ENCODE results near the gene MAP2K7. TPM values are rescaled to one million over a fixed set of nuclear protein-coding genes. Genes with fewer than 3 reads are reported as not detected.

Gene MAP2K7
- total RNA-seq, 6 experiments from 2014 or later = 9.7 to 22.1 (median 15.6) TPM

DNA sequence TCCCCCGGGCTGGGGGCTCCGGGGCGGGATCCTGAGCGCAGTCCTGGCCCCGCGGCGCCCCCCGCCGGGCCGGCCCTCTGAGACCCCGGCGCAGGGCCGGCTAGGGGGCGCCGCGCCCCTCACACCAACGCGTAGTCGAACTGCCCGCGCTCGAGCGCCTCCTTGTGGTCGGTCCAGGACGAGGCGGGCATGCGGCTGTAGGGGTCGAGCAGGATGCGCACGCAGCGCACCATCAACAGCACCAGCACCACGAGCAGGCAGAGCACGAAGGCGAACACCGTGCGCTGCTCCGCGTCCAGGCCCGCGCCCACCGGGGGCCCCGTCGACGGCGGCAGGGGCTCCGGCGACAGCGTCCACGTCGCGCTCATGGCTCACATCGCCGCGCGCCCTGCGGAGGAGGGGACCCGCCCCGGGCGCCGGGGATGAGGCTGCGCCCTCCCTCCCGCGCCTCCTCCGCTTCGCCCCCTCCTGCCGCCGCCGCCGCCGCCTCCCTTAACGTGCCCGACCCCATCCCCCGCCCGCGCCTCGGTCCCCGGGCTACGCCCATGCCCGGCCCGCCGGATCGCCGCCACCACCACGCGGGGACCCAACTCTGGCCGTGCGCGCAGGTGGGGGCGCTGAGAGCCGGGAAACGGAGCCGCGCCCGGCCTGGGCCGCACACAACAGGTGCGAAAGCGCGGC, 21.6 kb downstream of the MAP2K7 start:
- ATAC-seq = no peak
- Histone ChIP-seq H3K4me1 (peaks cover 0 to 16% (median 8%) of the 10 kb centered on the region in 4 donors), H3K27ac (no peak overlapping the region), H3K9me3 (no peaks in the 10 kb centered on the region), H3K27me3 (no peaks in the 10 kb centered on the region), H3K36me3 (peaks cover 0 to 10% (median 0%) of the 10 kb centered on the region in 4 donors), H3K4me3 (peak overlapping the region in 1 of 3 donors; percentile 33)
- WGBS (ENCODE audit: insufficient coverage, low coverage, low lambda C conversion rate, missing lambda C conversion rate) = no CpG with 5 or more reads among the region's 98 CpGs
- intact Hi-C loops (cut with DNase I) = no loop called here
- no peak for TF ChIP-seq POLR2A (IDR thresholded peaks at IDR 0.05)
- TF ChIP-seq, protein P1, sequence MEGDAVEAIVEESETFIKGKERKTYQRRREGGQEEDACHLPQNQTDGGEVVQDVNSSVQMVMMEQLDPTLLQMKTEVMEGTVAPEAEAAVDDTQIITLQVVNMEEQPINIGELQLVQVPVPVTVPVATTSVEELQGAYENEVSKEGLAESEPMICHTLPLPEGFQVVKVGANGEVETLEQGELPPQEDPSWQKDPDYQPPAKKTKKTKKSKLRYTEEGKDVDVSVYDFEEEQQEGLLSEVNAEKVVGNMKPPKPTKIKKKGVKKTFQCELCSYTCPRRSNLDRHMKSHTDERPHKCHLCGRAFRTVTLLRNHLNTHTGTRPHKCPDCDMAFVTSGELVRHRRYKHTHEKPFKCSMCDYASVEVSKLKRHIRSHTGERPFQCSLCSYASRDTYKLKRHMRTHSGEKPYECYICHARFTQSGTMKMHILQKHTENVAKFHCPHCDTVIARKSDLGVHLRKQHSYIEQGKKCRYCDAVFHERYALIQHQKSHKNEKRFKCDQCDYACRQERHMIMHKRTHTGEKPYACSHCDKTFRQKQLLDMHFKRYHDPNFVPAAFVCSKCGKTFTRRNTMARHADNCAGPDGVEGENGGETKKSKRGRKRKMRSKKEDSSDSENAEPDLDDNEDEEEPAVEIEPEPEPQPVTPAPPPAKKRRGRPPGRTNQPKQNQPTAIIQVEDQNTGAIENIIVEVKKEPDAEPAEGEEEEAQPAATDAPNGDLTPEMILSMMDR (IDR thresholded peaks at IDR 0.05) = peak; percentile 63 to 78 (median 70)
- DNase-seq = peak; percentile 60 to 69 (median 61)

DNA sequence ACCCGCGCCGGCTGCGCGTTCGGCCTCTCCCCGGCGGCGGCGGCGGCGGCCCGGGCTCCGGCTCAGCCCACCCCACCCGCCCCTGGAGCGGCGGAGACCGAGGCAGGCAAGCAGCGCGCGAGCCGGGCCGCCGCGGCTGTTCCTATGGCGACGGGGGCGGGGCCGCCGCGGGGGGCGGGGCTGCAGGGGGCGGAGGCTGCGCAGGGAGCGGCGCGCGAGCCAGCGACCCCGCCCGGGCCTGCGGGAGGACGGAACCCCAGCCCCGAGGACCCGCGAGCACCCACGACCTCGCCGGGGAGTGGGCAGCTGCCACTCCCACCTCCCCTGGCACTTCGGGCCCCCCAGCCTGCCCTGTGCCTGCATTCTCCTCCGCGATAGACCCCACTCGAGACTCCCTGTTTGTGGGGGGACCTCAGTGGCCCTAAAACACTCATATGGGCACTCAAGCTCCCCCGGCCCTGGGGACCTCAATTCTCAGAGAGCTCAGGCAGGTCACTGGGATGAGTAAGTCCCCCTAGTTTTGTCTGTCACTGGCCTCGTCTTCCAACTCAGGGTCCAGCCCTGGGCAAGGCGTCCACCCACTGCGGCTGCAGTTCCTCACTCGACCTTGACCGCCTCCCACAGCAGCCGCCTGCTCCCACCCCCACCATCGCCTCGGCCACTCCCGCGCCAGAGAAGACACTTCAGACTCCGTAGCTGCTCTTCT, 22.5 kb downstream of the MAP2K7 start, which contains the start of gene CTXN1:
Gene CTXN1, minus strand, starts transcription at position 115 of the 706 bp plus-strand sequence. CDS start 597 bp downstream, outside the sequence.
- H3K4me3 ChIP-seq = peak within 1 kb of the TSS in 1 of 3 donors; percentile 33
- H3K27ac ChIP-seq = no peak within 1 kb of the TSS
- no peaks in the 10 kb centered on the region for H3K9me3 ChIP-seq
- WGBS (ENCODE audit: insufficient coverage, low coverage, low lambda C conversion rate, missing lambda C conversion rate) = 62% methylated on average over 12 of the region's 65 CpGs
- peaks cover 0 to 18% (median 4%) of the 10 kb centered on the region in 4 donors for H3K36me3 ChIP-seq
- ATAC-seq (peak; percentile 37 to 65 (median 49)), DNase-seq (peak; percentile 73 to 76 (median 73))
- intact Hi-C loops (cut with DNase I) = no loop called here
- TF ChIP-seq, protein P1 (IDR thresholded peaks at IDR 0.05) = no peak
- no peak for TF ChIP-seq POLR2A (IDR thresholded peaks at IDR 0.05)
- H3K4me1 ChIP-seq = peaks cover 0 to 13% (median 6%) of the 10 kb centered on the region in 4 donors
- H3K27me3 ChIP-seq = no peaks in the 10 kb centered on the region

DNA sequence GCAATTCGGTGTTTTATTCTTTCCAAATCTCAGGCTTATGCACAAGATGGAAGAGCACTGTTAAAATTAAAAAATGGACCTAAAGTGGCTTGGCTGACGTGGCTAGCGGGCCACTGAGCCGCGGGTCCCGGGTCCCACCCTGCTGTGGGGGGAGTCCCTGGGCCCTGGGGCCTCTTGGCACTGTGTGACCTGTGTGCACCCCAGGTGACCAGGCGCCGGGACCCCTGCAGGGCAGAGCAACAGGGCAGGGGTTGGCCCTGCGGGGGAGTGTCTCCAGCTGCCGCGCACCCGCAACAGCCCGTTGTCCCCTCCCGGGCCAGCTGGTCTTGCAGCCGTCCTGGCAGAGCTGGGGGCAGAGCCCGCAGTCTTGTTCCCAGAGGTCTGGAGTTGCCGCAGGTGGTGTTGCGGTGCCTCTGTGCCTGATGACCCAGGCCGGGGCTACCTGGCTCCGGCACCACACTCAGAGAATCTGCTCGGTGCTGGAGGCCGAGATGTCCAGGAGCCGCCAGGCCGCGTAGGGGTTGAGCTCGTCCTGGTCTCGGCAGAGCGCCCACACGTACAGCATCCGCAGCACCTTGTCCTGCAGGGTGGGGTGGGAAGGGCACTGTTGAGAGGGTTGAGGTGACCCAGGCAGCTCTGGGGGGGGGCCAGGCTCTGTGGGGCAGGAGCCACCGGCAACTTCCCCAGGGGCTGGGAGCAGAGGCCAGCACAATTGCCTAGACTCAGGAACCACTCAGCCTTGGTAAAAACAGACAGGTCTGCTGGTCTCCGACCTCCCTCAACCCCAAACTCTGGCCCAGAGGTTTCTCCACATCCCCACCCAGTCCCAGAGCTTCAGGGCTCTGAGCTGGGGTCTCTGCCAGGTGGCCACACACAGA, 23.3 kb downstream of the MAP2K7 start:
- H3K27me3 ChIP-seq = no peaks in the 10 kb centered on the region
- TF ChIP-seq, protein P1 (IDR thresholded peaks at IDR 0.05) = no peak
- no peak for TF ChIP-seq POLR2A (IDR thresholded peaks at IDR 0.05)
- no peaks in the 10 kb centered on the region for H3K9me3 ChIP-seq
- peaks cover 0 to 24% (median 9%) of the 10 kb centered on the region in 4 donors for H3K36me3 ChIP-seq
- 68% methylated on average over 4 of the region's 32 CpGs for WGBS (ENCODE audit: insufficient coverage, low coverage, low lambda C conversion rate, missing lambda C conversion rate)
- no peak overlapping the region for H3K4me3 ChIP-seq
- ATAC-seq = peak in 2 of 4 donors; percentile 1
- peaks cover 0 to 6% (median 0%) of the 10 kb centered on the region in 4 donors for H3K4me1 ChIP-seq
- DNase-seq = peak; percentile 38 to 59 (median 52)
- intact Hi-C loops (cut with DNase I) = no loop called here
- H3K27ac ChIP-seq = no peak overlapping the region

DNA sequence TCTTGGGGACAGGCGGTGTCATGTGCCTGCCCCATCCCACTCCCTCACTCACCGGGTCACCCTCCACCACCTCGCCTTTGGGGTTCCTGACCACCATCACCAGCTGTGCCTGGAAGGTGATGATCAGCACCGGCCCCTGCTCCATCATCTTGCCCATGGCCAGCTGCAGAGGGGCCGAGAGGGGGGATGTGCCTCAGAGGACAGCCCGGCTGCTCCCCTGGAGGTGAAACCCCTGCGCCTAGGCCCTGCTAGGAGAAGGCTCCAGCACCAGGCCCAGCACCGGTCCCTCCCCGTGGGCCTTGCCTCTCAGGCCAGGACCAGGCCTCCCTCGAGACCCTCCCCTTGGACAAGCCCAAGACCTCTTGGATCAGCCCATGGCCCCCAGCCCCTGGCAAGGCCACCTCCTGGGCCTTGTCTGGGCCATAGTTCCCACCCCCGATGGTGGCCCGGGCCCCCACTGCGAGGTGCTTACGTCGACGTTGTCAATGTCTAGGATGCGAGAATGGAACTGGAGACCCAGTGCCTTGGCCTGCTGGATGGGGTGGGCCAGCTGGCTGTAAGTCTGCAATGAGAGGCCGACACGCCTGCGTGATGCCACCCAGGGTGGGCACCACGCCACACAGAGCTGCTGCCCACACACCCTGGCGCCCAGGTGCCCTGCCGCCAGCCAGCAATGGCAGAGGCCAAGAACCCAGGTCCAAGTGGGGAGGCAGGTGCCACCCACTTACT, 24.1 kb downstream of the MAP2K7 start:
- ATAC-seq (peak in 1 of 4 donors; percentile 2), DNase-seq (peak; percentile 29 to 58 (median 50))
- WGBS (ENCODE audit: insufficient coverage, low coverage, low lambda C conversion rate, missing lambda C conversion rate) = 100% methylated on average over 1 of the region's 23 CpGs
- Histone ChIP-seq H3K27ac (no peak overlapping the region), H3K9me3 (no peaks in the 10 kb centered on the region), H3K27me3 (no peaks in the 10 kb centered on the region), H3K36me3 (peaks cover 0 to 25% (median 16%) of the 10 kb centered on the region in 4 donors), H3K4me3 (no peak overlapping the region), H3K4me1 (peaks cover 0 to 6% (median 0%) of the 10 kb centered on the region in 4 donors)
- intact Hi-C loops (cut with DNase I) = no loop called here
- TF ChIP-seq, protein P1 (IDR thresholded peaks at IDR 0.05) = no peak
- TF ChIP-seq POLR2A (IDR thresholded peaks at IDR 0.05) = no peak
